ENCODE data around the gene MCAT.

DNA sequence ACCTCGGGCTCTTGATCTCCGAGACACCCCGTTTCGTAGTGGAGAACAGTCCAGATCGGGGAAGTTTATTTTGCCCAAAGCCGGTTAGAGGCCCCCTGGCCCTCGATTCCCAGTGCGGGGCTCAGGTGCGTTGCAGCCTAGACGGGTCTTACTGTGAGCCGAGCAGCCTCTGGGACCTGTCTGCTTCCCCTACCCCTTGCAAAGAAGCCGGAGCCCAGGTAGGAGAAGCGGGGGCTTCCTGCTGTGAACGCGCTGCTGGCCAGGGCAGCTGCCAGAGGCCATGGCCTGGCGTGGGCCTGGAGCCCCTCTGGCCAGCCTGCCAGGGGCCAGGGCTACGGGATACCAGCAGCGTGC is 8.8 kb upstream of the MCAT start:
- TF ChIP-seq, protein P1, sequence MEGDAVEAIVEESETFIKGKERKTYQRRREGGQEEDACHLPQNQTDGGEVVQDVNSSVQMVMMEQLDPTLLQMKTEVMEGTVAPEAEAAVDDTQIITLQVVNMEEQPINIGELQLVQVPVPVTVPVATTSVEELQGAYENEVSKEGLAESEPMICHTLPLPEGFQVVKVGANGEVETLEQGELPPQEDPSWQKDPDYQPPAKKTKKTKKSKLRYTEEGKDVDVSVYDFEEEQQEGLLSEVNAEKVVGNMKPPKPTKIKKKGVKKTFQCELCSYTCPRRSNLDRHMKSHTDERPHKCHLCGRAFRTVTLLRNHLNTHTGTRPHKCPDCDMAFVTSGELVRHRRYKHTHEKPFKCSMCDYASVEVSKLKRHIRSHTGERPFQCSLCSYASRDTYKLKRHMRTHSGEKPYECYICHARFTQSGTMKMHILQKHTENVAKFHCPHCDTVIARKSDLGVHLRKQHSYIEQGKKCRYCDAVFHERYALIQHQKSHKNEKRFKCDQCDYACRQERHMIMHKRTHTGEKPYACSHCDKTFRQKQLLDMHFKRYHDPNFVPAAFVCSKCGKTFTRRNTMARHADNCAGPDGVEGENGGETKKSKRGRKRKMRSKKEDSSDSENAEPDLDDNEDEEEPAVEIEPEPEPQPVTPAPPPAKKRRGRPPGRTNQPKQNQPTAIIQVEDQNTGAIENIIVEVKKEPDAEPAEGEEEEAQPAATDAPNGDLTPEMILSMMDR (IDR thresholded peaks at IDR 0.05) = no peak
- TF ChIP-seq POLR2A (IDR thresholded peaks at IDR 0.05) = no peak

All from prostate gland (tissue), 2 donors.